Umbilical cord (tissue), 2 donors: Measurements from ENCODE around the gene IFNL1. TPM values are rescaled to one million over a fixed set of nuclear protein-coding genes. Genes with fewer than 3 reads are reported as not detected.
"Not testable (repeated sequence)": the region's sequence is repeated elsewhere in the genome, so short reads cannot be mapped to it uniquely, and the experiment has no call there.

Experiments used
- DNase-seq: peaks from one replicate; pipeline ENCODE4 v3.0.0-alpha.2; 2015; ENCODE audit warnings: low spot score
- total RNA-seq: library from RNA; depleted of rRNA; stranded (reverse); fragments of >200 nt; gene quantifications from one replicate; pipeline ENCODE4 v1.2.3, GENCODE V29; 2014; ENCODE audit warnings: low replicate concordance; ENCODE audit not compliant: insufficient read depth

The IFNL1 gene
- not detected for total RNA-seq

- no peak for DNase-seq
Measured at GRCh38 chr19:39296055-39296645, at the start of gene IFNL1. TSS of gene IFNL1 (plus strand) at chr19:39296407. CDS start at chr19:39296422, 15 bp downstream.

DNA sequence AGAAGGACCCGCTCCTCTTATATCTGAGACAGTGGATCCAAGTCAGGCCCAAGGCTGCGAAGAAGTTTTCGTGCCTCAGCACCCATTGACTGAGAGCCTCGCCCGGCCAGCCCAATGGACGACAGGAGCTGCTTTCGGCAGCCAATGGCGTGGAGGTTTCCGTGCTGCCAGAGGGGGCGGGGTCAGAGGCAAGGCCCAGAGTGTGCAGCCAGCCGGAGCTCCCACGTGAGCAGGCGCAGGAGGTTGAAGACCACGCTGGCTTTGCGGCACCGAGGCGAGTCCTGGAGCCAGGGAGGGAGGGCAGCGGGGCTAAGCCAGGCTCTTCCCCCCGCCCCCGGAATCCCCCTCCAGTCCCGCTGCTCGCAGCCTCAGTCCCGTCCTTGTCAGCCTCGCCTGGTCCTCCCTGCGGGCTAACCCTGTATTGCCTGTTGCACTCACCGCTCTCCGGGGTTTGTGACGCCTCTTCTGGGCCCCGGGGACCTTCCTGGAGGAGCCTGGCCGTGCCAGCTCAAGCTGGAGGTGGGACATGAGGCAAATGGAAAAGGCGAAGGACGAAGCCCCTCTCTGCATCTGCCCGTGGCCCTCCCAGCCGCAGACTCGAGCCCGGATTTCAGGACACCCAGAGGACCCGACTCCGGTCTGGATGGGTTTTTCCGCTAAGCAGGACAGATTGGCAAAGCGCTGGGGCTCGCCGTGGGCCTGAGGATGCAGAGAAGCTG is 49.1 kb upstream of the IFNL1 start:
- peak; percentile 24 for DNase-seq

DNA sequence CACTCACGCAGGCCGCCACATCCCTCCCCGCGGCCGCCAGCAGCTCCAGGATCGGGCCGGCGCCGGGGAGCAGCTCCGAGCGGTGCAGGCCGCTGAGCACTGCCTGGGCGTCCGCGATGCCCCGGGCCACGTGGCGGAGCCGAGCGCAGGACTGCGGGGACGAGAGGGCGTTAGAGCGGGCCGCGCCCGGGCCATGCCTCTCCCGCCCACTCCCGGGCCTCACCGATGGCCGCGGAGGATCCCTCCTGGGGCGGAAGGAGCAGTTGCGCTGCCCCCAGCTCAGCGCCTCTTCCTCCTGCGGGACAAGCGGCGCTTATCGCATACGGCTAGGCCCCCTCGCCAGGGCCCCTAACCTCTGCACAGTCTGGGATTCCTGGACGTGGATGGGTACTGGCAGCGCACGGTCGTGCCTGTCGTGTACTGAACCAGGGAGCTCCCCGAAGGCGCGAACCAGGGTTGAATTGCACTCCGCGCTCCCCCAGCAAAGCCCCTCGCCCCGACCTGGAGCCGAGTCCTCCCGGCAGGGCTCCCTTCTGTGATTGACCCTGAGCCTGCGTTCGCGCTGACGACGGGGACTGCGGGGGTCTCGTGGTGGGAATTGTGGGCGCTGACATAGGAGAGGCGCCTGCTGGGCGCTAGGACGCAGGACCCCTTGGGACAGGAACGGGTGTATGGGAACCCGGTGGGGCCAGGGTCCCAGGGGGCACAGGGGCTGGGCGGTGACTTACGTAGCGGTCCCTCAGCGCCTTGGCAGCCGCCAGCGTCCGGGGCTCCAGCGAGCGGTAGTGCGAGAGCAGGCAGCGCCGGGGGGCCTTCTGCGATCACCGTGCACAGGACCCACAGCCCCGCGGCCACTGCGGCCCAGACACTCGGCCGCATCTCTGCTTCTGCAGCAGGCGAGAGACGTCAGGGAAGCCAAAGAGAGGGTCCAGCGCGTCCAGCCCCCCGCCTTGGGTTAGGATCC is 48.2 kb upstream of the IFNL1 start:
- DNase-seq, result peak; percentile 18

- DNase-seq, result no peak
Measured at GRCh38 chr19:39248806-39249205, 47.4 kb upstream of the IFNL1 start, which contains the start of gene IFNL4. TSS of gene IFNL4 (minus strand) at chr19:39248856.

DNA sequence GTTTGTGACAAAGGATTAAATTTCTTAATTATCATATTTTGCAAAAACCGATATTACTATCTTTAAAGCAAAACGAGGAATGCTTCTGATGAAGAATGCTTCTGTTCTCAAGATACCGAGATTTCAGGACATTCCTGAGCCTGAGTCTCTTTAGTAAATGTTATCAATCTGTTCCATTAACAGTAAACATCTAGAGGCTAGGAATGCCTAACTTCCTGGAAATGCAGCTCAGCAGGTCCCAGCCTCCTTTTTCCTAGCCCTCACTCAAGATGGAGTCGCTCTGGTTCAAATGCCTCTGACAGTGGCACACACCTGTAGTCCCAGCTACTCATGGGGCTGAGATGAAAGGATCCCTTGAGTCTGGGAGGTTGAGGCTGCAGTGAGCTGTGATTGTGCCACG is 45.1 kb upstream of the IFNL1 start:
- no peak for DNase-seq

GRCh38 chr19:39251846-39252245 is 44.4 kb upstream of the IFNL1 start:
- DNase-seq, result no peak

- no peak for DNase-seq
Measured at GRCh38 chr19:39252458-39252857, 43.7 kb upstream of the IFNL1 start.

GRCh38 chr19:39253374-39254149 is 42.6 kb upstream of the IFNL1 start:
- DNase-seq, result no peak

GRCh38 chr19:39254531-39255345 is 41.5 kb upstream of the IFNL1 start:
- no peak for DNase-seq

DNA sequence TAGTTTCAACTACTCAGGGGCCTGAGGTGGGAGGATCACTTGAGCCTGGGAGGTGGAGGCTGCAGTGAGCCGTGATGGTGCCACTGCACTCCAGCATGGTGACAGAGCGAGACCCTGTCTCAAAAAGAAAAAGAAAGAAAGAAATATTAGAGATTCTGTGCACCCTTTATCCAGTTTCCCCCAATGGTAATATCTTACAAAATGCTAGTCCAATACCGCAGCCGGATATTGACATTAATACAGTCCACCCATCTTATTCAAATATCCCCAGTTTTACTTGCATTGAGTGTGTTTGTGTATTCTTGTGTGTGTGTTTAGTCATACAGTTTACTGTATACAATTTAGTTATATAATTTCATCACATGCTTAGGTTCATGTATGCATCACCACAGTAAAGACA is 39.0 kb upstream of the IFNL1 start:
- DNase-seq, result no peak

DNA sequence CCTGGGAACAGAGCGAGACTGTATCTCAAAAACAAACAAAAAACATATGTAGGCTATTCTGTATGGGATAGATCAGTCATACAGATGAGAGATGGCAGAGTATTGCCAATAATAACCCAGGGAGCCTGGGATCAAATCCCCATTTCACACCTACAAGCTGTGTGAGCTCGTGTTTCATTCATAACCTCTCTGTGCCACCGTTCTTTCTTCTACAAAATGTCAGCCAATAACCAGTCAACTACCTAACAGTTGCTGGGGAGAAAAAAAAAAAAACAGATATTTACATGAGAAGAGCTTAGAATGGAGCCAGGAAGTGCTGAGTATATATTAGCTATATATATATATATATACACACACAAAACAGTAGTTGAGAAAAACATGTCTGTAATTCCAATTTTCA is 34.5 kb upstream of the IFNL1 start:
- DNase-seq, result no peak

- DNase-seq, result no peak
Measured at GRCh38 chr19:39262496-39262895, 33.7 kb upstream of the IFNL1 start.

GRCh38 chr19:39263912-39264305 is 32.3 kb upstream of the IFNL1 start:
- no peak for DNase-seq

- DNase-seq, result peak; percentile 27
Measured at GRCh38 chr19:39264306-39265290, 31.6 kb upstream of the IFNL1 start.

GRCh38 chr19:39265321-39265916 is 30.8 kb upstream of the IFNL1 start:
- DNase-seq, result no peak

- not testable (repeated sequence) for DNase-seq
Measured at GRCh38 chr19:39268085-39268484, 28.1 kb upstream of the IFNL1 start, which contains the start of gene IFNL2. TSS of gene IFNL2 (plus strand) at chr19:39268396. CDS start at chr19:39268569, 173 bp downstream.

GRCh38 chr19:39268531-39269223 is 27.5 kb upstream of the IFNL1 start:
- not testable (repeated sequence) for DNase-seq

GRCh38 chr19:39269369-39269768 is 26.8 kb upstream of the IFNL1 start:
- not testable (repeated sequence) for DNase-seq
